ENCODE results near the gene VAV2. TPM values are rescaled to one million over a fixed set of nuclear protein-coding genes. Genes with fewer than 3 reads are reported as not detected.

The VAV2 gene
- polyA plus RNA-seq, 1 donor: 48.4 TPM

DNA sequence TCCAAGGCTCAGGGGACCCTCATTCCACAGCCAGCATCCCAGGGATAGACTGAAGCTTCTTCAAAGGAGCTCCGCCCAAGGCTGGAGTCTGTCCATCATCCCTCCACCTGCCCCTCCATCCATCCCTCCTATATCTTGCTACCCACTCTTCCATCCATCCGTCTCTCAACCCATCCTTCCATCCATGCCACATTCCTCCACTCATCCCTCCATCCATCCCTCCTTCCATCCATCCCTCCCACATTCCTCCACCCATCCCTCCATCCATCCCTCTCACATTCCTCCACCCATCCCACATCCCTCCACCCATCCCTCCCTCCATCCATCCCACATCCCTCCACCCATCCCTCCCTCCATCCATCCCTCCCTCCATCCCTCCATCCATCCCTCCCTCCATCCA, 5.5 kb upstream of the VAV2 start:
- Histone ChIP-seq H3K4me3 (ENCODE audit: low read length) (no peak overlapping the region), H3K4me1 (ENCODE audit: control insufficient read depth, insufficient read depth, low read length) (peaks cover 10% of the 10 kb centered on the region), H3K36me3 (ENCODE audit: control insufficient read depth, insufficient read depth, low read length) (no peaks in the 10 kb centered on the region), H3K9me3 (ENCODE audit: control insufficient read depth, low read depth, low read length) (no peaks in the 10 kb centered on the region), H3K27me3 (ENCODE audit: control insufficient read depth, insufficient read depth, low read length) (no peaks in the 10 kb centered on the region), H3K27ac (ENCODE audit: low read length) (no peak overlapping the region)
- WGBS (ENCODE audit: insufficient coverage, low lambda C conversion rate): 100% methylated on average over 1 of the region's 2 CpGs
- no peak for DNase-seq

- peaks cover 10% of the 10 kb centered on the region for H3K4me1 ChIP-seq (ENCODE audit: control insufficient read depth, insufficient read depth, low read length)
- H3K36me3 ChIP-seq (ENCODE audit: control insufficient read depth, insufficient read depth, low read length): no peaks in the 10 kb centered on the region
- H3K27me3 ChIP-seq (ENCODE audit: control insufficient read depth, insufficient read depth, low read length): no peaks in the 10 kb centered on the region
- H3K27ac ChIP-seq (ENCODE audit: low read length): no peak overlapping the region
- no peaks in the 10 kb centered on the region for H3K9me3 ChIP-seq (ENCODE audit: control insufficient read depth, low read depth, low read length)
- H3K4me3 ChIP-seq (ENCODE audit: low read length): no peak overlapping the region
- no CpG with 5 or more reads among the region's 24 CpGs for WGBS (ENCODE audit: insufficient coverage, low lambda C conversion rate)
- DNase-seq: no peak
Observed at GRCh38 chr9:133996531-133997520, 4.7 kb upstream of the VAV2 start.

GRCh38 chr9:133995012-133995896, 3.1 kb upstream of the VAV2 start:
- H3K9me3 ChIP-seq (ENCODE audit: control insufficient read depth, low read depth, low read length): peaks cover 2% of the 10 kb centered on the region
- H3K27me3 ChIP-seq (ENCODE audit: control insufficient read depth, insufficient read depth, low read length): no peaks in the 10 kb centered on the region
- no peak overlapping the region for H3K4me3 ChIP-seq (ENCODE audit: low read length)
- WGBS (ENCODE audit: insufficient coverage, low lambda C conversion rate): no CpG with 5 or more reads among the region's 17 CpGs
- H3K36me3 ChIP-seq (ENCODE audit: control insufficient read depth, insufficient read depth, low read length): no peaks in the 10 kb centered on the region
- DNase-seq: no peak
- peaks cover 12% of the 10 kb centered on the region for H3K4me1 ChIP-seq (ENCODE audit: control insufficient read depth, insufficient read depth, low read length)
- H3K27ac ChIP-seq (ENCODE audit: low read length): no peak overlapping the region

DNA sequence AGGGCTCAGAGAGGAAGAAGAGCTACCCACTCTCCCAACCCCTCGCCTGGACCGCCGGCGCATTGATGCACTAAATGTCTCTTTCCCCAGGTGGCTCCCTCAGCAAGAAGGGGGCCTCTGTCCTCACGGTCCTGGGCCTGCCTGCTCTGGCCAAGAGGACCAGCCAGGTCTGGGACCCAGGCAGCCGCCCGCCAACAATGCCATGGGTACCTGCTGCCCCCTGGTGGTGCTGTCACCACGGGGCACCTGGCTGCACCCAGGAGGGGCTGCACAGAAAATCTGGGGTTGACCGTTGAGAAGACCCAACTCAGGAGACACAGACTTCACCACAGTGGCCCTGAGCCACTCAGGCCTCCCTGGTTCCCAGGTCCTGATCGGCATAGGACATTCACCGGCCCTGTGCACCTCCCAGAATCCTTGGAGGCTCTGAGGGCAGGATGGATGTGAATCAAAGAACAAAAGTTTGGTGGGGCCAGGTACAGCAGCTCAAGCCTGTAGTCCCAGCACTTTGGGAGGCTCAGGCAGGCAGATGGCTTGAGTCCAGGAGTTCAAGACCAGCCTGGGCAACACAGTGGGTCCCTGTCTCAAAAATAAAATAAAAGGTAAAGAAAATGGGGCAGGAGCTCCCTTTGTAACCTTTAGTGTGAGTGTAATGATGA, 2.4 kb upstream of the VAV2 start:
- Histone ChIP-seq H3K9me3 (ENCODE audit: control insufficient read depth, low read depth, low read length) (peaks cover 2% of the 10 kb centered on the region), H3K4me1 (ENCODE audit: control insufficient read depth, insufficient read depth, low read length) (peaks cover 20% of the 10 kb centered on the region), H3K36me3 (ENCODE audit: control insufficient read depth, insufficient read depth, low read length) (no peaks in the 10 kb centered on the region), H3K4me3 (ENCODE audit: low read length) (no peak overlapping the region), H3K27me3 (ENCODE audit: control insufficient read depth, insufficient read depth, low read length) (no peaks in the 10 kb centered on the region), H3K27ac (ENCODE audit: low read length) (no peak overlapping the region)
- DNase-seq: peak in 1 of 2 donors; percentile 58
- no CpG with 5 or more reads among the region's 11 CpGs for WGBS (ENCODE audit: insufficient coverage, low lambda C conversion rate)

DNA sequence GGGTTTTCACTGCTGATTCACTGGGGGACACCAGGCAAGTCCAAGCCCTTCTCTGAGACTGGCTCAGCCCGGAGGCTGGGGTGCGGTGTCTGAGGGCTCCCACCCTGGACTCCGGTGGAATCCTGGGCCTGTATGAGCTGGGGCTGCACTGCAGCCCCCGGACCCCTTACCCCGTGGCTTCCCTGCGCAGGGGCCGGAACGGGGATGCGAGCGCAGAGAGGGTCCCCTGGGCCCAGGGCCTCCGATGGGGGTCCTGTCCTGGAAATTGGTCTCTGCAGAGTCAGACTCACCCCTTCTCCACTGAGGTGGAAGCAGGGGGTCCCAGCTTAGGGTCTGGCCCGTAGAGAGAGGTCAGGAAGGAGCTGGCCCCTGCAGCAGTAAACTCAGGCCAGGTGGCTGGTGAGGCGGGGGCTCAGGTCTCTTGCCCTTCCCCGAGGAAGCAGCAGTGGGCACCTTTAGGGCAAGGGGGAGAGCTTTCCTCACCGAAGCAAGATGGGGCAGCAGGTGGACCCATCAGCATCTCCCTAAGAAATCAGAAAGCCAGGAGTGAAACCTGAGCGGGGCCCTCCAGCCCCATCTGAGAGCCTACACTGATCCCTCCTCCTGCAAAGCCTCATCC, 1.6 kb upstream of the VAV2 start:
- no CpG with 5 or more reads among the region's 16 CpGs for WGBS (ENCODE audit: insufficient coverage, low lambda C conversion rate)

DNA sequence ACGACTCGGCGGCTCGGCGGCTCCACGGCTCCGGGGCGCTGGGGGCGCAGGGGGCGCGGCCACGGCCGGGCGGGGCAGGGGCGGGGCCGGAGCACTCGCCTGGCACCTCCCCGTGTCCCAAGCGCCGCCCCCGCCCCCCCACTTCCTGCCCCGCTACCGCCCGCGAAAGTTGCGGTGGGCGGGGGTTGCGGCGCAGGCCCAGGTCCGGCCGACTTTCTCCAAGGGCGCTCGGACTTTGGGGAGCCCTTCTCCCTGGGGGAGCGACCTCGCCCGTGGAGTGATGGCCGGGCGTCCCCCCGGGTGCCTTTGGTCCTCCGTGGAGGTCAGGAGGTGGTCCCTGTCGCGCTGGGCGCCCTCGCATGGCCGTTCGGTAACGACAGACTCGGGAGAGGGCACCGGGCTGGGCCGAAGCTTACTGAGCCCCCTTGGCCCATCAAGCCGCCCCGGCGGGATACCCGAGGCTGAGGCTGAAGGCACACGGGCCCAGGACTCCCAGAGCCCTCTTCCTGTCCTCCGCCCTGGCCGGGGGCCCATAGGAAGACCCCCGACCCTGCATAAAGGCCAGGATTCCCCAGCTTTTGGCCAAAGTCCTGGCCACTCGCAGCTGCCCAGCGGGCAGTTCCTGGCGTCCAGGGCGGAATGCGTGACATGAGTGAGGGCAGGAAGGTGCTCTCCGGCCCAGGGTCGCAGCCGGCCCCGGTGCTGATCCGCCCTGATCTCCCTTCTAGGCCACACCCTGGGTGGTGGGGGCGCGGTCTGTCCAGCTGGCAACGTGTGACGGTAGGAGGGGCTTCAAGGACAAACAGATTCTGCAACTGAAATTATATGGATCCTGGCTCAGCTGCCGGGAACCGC, 883 bp upstream of the VAV2 start:
- peak overlapping the region; percentile 79 for H3K4me3 ChIP-seq (ENCODE audit: low read length)
- H3K36me3 ChIP-seq (ENCODE audit: control insufficient read depth, insufficient read depth, low read length): peaks cover 3% of the 10 kb centered on the region
- WGBS (ENCODE audit: insufficient coverage, low lambda C conversion rate): no CpG with 5 or more reads among the region's 74 CpGs
- peaks cover 2% of the 10 kb centered on the region for H3K9me3 ChIP-seq (ENCODE audit: control insufficient read depth, low read depth, low read length)
- peaks cover 25% of the 10 kb centered on the region for H3K4me1 ChIP-seq (ENCODE audit: control insufficient read depth, insufficient read depth, low read length)
- H3K27ac ChIP-seq (ENCODE audit: low read length): peak overlapping the region; percentile 90
- DNase-seq: peak; percentile 76 to 88
- no peaks in the 10 kb centered on the region for H3K27me3 ChIP-seq (ENCODE audit: control insufficient read depth, insufficient read depth, low read length)

More for the DNA sequence above, 1.6 kb upstream of the VAV2 start:
- Histone ChIP-seq H3K4me1 (ENCODE audit: control insufficient read depth, insufficient read depth, low read length) (peaks cover 20% of the 10 kb centered on the region), H3K36me3 (ENCODE audit: control insufficient read depth, insufficient read depth, low read length) (no peaks in the 10 kb centered on the region), H3K9me3 (ENCODE audit: control insufficient read depth, low read depth, low read length) (peaks cover 2% of the 10 kb centered on the region), H3K4me3 (ENCODE audit: low read length) (peak overlapping the region; percentile 79), H3K27me3 (ENCODE audit: control insufficient read depth, insufficient read depth, low read length) (no peaks in the 10 kb centered on the region), H3K27ac (ENCODE audit: low read length) (peak overlapping the region; percentile 90)
- DNase-seq: no peak

DNA sequence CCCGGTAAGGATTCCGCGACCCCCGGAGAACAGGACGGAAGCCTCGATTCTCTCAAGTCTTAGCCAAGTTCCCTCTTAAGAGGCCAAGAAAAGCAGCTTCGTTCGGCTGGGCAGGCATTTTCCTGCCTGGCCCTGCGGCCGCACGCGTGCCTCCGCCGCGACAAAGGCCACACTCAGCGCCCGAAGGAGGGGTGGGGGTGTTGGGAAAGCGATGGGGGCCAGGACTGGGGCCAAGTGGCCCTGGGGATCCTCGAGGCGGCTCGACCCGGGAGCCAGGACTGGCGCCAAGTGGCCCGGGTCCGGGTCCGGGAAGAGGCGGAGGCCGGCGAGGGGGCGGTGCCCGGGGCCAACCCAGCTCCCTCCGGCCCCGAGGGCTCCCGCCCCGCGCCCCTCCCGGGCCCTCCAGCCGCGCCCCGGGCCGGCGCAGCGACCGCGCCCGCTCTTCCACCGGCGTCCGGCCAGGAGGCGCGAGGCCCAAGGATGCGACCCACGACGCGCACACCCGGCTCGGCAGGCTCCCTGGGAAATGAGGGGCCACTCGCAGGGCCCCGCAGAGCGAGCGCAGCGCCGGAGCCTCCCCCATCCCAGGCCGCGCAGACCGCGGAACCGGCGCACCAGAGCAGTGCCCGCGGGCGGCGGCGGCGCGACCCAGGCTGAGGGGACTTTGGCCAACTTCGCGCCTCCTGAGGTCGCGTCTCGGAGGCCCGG, 756 bp downstream of the VAV2 start:
- Histone ChIP-seq H3K9me3 (ENCODE audit: control insufficient read depth, low read depth, low read length) (peaks cover 2% of the 10 kb centered on the region), H3K36me3 (ENCODE audit: control insufficient read depth, insufficient read depth, low read length) (peaks cover 9% of the 10 kb centered on the region), H3K4me1 (ENCODE audit: control insufficient read depth, insufficient read depth, low read length) (peaks cover 31% of the 10 kb centered on the region), H3K27ac (ENCODE audit: low read length) (peak overlapping the region; percentile 100), H3K4me3 (ENCODE audit: low read length) (peak overlapping the region; percentile 67), H3K27me3 (ENCODE audit: control insufficient read depth, insufficient read depth, low read length) (no peaks in the 10 kb centered on the region)
- WGBS (ENCODE audit: insufficient coverage, low lambda C conversion rate): no CpG with 5 or more reads among the region's 82 CpGs
- DNase-seq: peak in 1 of 2 donors; percentile 67

GRCh38 chr9:133990366-133991213, 1.5 kb downstream of the VAV2 start:
- Histone ChIP-seq H3K4me3 (ENCODE audit: low read length) (peak overlapping the region; percentile 67), H3K27me3 (ENCODE audit: control insufficient read depth, insufficient read depth, low read length) (no peaks in the 10 kb centered on the region), H3K9me3 (ENCODE audit: control insufficient read depth, low read depth, low read length) (peaks cover 2% of the 10 kb centered on the region), H3K4me1 (ENCODE audit: control insufficient read depth, insufficient read depth, low read length) (peaks cover 31% of the 10 kb centered on the region), H3K27ac (ENCODE audit: low read length) (peak overlapping the region; percentile 100), H3K36me3 (ENCODE audit: control insufficient read depth, insufficient read depth, low read length) (peaks cover 12% of the 10 kb centered on the region)
- no CpG with 5 or more reads among the region's 31 CpGs for WGBS (ENCODE audit: insufficient coverage, low lambda C conversion rate)
- DNase-seq: peak; percentile 96 to 98
